Measurements from ENCODE around the gene PCDHGB3. TPM values are rescaled to one million over a fixed set of nuclear protein-coding genes. Genes with fewer than 3 reads are reported as not detected.
"Not testable (repeated sequence)": the region's sequence is repeated elsewhere in the genome, so short reads cannot be mapped to it uniquely, and the experiment has no call there.

PCDHGB3 gene
- total and polyA plus RNA-seq, 2 donors (not counting 3 experiments of a cell fraction or from before 2014, with no cell fraction given): 1.8 to 2.0 TPM

- H4K20me1 ChIP-seq (replicated peaks; ENCODE audit: control insufficient read depth, extremely low read depth, insufficient read depth, low read length); H3K9ac ChIP-seq (replicated peaks; ENCODE audit: extremely low read depth, insufficient read depth, low read length); H3K36me3 ChIP-seq (ENCODE audit: control insufficient read depth in 2 of 2, extremely low read depth in 1 of 2, insufficient read depth in 2 of 2, low read length in 2 of 2); H3K9me1 ChIP-seq (replicated peaks; ENCODE audit: control insufficient read depth, extremely low read depth, insufficient read depth, low read length); H3K27ac ChIP-seq (ENCODE audit: insufficient read depth, low read depth, low read length); H3K79me2 ChIP-seq (ENCODE audit: control insufficient read depth, insufficient read depth, low read length); H3K9me3 ChIP-seq (replicated peaks; ENCODE audit: control insufficient read depth, insufficient read depth, low read length); dilution Hi-C loops (cut with MboI; ENCODE audit: extremely low pct_ligation_motif_present, low sequenced_read_pairs): not testable (repeated sequence)
- peaks cover 50 to 85% of the 10 kb centered on the region in 2 experiments for H3K27me3 ChIP-seq (ENCODE audit: control insufficient read depth in 2 of 2, insufficient read depth in 2 of 2, low read length in 2 of 2)
- DNase-seq (ENCODE audit: low read depth, low spot score) (peak; percentile 83), FAIRE-seq (peak; percentile 87)
- intact Hi-C loops (cut with micrococcal nuclease): loop anchor here (1.0 kb wide), 3 partner anchors 107 to 202 kb away; no protein-coding TSS in a partner anchor
- H3K4me2 ChIP-seq (ENCODE audit: insufficient read depth, low read length): peak within 1 kb of the TSS; percentile 71
- H3K4me1 ChIP-seq (ENCODE audit: control insufficient read depth, extremely low read depth, insufficient read depth, low read length): peaks cover 19% of the 10 kb centered on the region
- H2AFZ ChIP-seq (ENCODE audit: low read depth, low read length): peak within 1 kb of the TSS; percentile 64
- TF ChIP-seq CTCF (IDR thresholded peaks at IDR 0.05; ENCODE audit: extremely low read depth in 1 of 2, insufficient read depth in 1 of 2, low read depth in 1 of 2, low read length in 2 of 2): peak; percentile 77 to 80
- BruUV-seq (replicated peaks): TSS peak; percentile 12
- H3K4me3 ChIP-seq (replicated peaks in 1 of 3; ENCODE audit: insufficient read depth in 1 of 3, low read depth in 1 of 3, low read length in 3 of 3): peak within 1 kb of the TSS; percentile 35 to 52 (median 42)
- CTCF ChIA-PET: interaction anchor here (0.6 to 11.3 kb wide), 35 partner anchors 9 to 204 kb away, joined by 3 to 335 read pairs (median 4); partner anchors contain the start of genes PCDHB13, PCDHB14, PCDHGA12 and PCDHGA3
- POLR2A ChIA-PET: interaction anchor here (0.6 to 1.2 kb wide), 2 partner anchors 140 to 146 kb away, joined by 3 to 4 read pairs; no protein-coding TSS in a partner anchor
These were observed 47.6 kb downstream of the PCDHGB3 start, which contains the start of gene PCDHGB7 for GRCh38 chr5:141417494-141418172. Gene PCDHGB7 (plus strand): TSS chr5:141417677. CDS start chr5:141417860, 183 bp downstream.
